ENCODE measurements around the gene SEMA5B. TPM values are rescaled to one million over a fixed set of nuclear protein-coding genes. Genes with fewer than 3 reads are reported as not detected.

Gene SEMA5B
- total and polyA plus RNA-seq, 2 donors (not counting 1 experiment from before 2014, with no cell fraction given), result not detected

- Histone ChIP-seq H2AFZ (ENCODE audit: insufficient read depth, low read depth, low read length, poor library complexity, severe bottlenecking) (no peak overlapping the region), H4K20me1 (ENCODE audit: control insufficient read depth, insufficient read depth, low read length, poor library complexity, severe bottlenecking) (no peaks in the 10 kb centered on the region), H3K4me3 (ENCODE audit: control extremely low read depth in 1 of 5, extremely low read depth in 1 of 5, insufficient read depth in 1 of 5, low read depth in 2 of 5, low read length in 4 of 5) (no peak overlapping the region), H3K9me3 (ENCODE audit: control extremely low read depth in 1 of 3, control insufficient read depth in 2 of 3, insufficient read depth in 1 of 3, low read length in 2 of 3) (no peaks in the 10 kb centered on the region), H3K27me3 (replicated peaks in 1 of 4; ENCODE audit: control extremely low read depth in 1 of 4, control insufficient read depth in 3 of 4, insufficient read depth in 4 of 4, low read length in 3 of 4) (peaks cover 0 to 20% (median 2%) of the 10 kb centered on the region in 4 experiments), H3K4me1 (ENCODE audit: control insufficient read depth in 2 of 2, insufficient read depth in 2 of 2, low read length in 2 of 2) (no peaks in the 10 kb centered on the region), H3K9ac (ENCODE audit: low read length) (no peak overlapping the region), H3K36me3 (replicated peaks in 1 of 2; ENCODE audit: control extremely low read depth in 1 of 2, control insufficient read depth in 1 of 2, extremely low read depth in 1 of 2, insufficient read depth in 2 of 2, low read length in 1 of 2) (no peaks in the 10 kb centered on the region), H3K4me2 (replicated peaks; ENCODE audit: low read depth, low read length, poor library complexity, severe bottlenecking) (no peak overlapping the region), H3K79me2 (ENCODE audit: control insufficient read depth, insufficient read depth, low read length) (no peaks in the 10 kb centered on the region), H3K27ac (ENCODE audit: low read length in 2 of 2) (no peak overlapping the region)
- peaks cover 39% of the 10 kb centered on the region for H3K27me3 Mint-ChIP-seq
- no peak for TF ChIP-seq CTCF (IDR thresholded peaks at IDR 0.05)
- TF ChIP-seq EZH2 (IDR thresholded peaks at IDR 0.05; ENCODE audit: borderline replicate concordance, insufficient read depth, low read depth, low read length, poor library complexity, severe bottlenecking), result no peak
- no peaks in the 10 kb centered on the region for H3K9me3 Mint-ChIP-seq (ENCODE audit: insufficient read depth)
- 13% methylated on average over 5 of the region's 6 CpGs for WGBS (ENCODE audit: insufficient coverage)
- POLR2A ChIA-PET, result no interaction called here
- CTCF ChIA-PET, result interaction anchor here (0.6 kb wide), 1 partner anchor 578 kb away, joined by 3 read pairs; no protein-coding TSS in a partner anchor
- intact Hi-C loops (cut with micrococcal nuclease), result no loop called here
- H3K4me1 Mint-ChIP-seq, result no peaks in the 10 kb centered on the region
- no peak overlapping the region for H3K27ac Mint-ChIP-seq
- no peak overlapping the region for H3K4me3 Mint-ChIP-seq
- ATAC-seq (ENCODE audit: low read depth) (no peak), DNase-seq (no peak)
Measured at GRCh38 chr3:123008840-123009239, 18.7 kb downstream of the SEMA5B start.

DNA sequence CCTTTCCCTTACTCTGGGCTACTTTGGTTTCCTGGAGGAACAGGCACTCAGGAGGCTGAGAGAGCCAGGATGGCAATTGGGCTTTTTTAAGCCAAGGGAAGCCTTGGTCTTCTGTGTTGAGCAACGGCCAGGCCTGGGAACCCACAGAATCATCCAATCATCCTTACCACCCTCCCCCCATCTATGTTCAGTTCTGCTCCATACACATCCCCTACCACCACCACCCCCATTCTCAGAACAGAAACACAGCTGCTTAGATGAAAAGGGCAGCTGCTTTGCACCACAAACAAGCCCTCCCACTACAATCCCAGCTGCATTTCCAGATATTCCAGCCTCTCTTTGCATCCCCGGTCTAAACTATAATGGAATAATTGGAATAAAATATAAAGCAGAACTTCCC is 21.0 kb downstream of the SEMA5B start:
- DNase-seq (no peak), ATAC-seq (ENCODE audit: low read depth) (no peak)
- TF ChIP-seq EZH2 (IDR thresholded peaks at IDR 0.05; ENCODE audit: borderline replicate concordance, insufficient read depth, low read depth, low read length, poor library complexity, severe bottlenecking), result no peak
- no peak for TF ChIP-seq CTCF (IDR thresholded peaks at IDR 0.05)
- H3K9me3 Mint-ChIP-seq (ENCODE audit: insufficient read depth), result no peaks in the 10 kb centered on the region
- Histone ChIP-seq H3K9ac (ENCODE audit: low read length) (no peak overlapping the region), H3K4me1 (ENCODE audit: control insufficient read depth in 2 of 2, insufficient read depth in 2 of 2, low read length in 2 of 2) (no peaks in the 10 kb centered on the region), H2AFZ (ENCODE audit: insufficient read depth, low read depth, low read length, poor library complexity, severe bottlenecking) (no peak overlapping the region), H3K79me2 (ENCODE audit: control insufficient read depth, insufficient read depth, low read length) (no peaks in the 10 kb centered on the region), H3K9me3 (ENCODE audit: control extremely low read depth in 1 of 3, control insufficient read depth in 2 of 3, insufficient read depth in 1 of 3, low read length in 2 of 3) (no peaks in the 10 kb centered on the region), H3K27ac (ENCODE audit: low read length in 2 of 2) (no peak overlapping the region), H3K4me2 (replicated peaks; ENCODE audit: low read depth, low read length, poor library complexity, severe bottlenecking) (no peak overlapping the region), H3K4me3 (ENCODE audit: control extremely low read depth in 1 of 5, extremely low read depth in 1 of 5, insufficient read depth in 1 of 5, low read depth in 2 of 5, low read length in 4 of 5) (no peak overlapping the region), H3K36me3 (replicated peaks in 1 of 2; ENCODE audit: control extremely low read depth in 1 of 2, control insufficient read depth in 1 of 2, extremely low read depth in 1 of 2, insufficient read depth in 2 of 2, low read length in 1 of 2) (no peaks in the 10 kb centered on the region), H4K20me1 (ENCODE audit: control insufficient read depth, insufficient read depth, low read length, poor library complexity, severe bottlenecking) (no peaks in the 10 kb centered on the region), H3K27me3 (replicated peaks in 1 of 4; ENCODE audit: control extremely low read depth in 1 of 4, control insufficient read depth in 3 of 4, insufficient read depth in 4 of 4, low read length in 3 of 4) (peaks cover 0 to 23% (median 2%) of the 10 kb centered on the region in 4 experiments)
- CTCF ChIA-PET, result interaction anchor here (1.0 kb wide), 1 partner anchor 9 kb away, joined by 3 read pairs; no protein-coding TSS in a partner anchor
- no peak overlapping the region for H3K27ac Mint-ChIP-seq
- H3K27me3 Mint-ChIP-seq, result peaks cover 40% of the 10 kb centered on the region
- intact Hi-C loops (cut with micrococcal nuclease), result no loop called here
- no peak overlapping the region for H3K4me3 Mint-ChIP-seq
- WGBS (ENCODE audit: insufficient coverage), result 0% methylated on average over 1 of the region's 2 CpGs
- POLR2A ChIA-PET, result no interaction called here
- H3K4me1 Mint-ChIP-seq, result no peaks in the 10 kb centered on the region
